ENCODE data around the gene FAM9C. TPM values are rescaled to one million over a fixed set of nuclear protein-coding genes. Genes with fewer than 3 reads are reported as not detected.
"Not testable (repeated sequence)": the region's sequence is repeated elsewhere in the genome, so short reads cannot be mapped to it uniquely, and the experiment has no call there.

The FAM9C gene
- total and polyA plus RNA-seq, 2 donors (not counting 1 experiment from before 2014, with no cell fraction given): not detected

DNA sequence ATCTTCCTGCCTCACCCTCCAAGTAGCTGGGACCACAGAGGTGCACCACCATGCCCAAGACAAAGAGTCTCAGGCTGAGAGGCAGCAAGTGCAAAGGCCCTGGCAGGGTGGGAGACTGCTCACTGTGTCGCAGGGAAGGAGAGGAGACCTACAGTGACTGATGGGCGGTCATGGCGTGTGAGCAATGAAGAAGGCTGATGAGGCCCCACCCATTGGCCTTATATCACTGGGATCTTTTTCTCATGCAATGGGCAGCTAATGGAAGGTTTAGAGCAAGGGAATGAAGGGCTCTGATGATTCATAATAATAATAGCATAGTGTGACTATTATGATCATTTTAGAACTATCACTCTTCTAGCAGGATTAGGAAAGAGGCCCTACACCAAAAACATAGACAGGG, 20.9 kb downstream of the FAM9C start:
- POLR2A ChIA-PET: no interaction called here
- peaks cover 23 to 37% of the 10 kb centered on the region in 2 donors for H3K4me1 ChIP-seq (ENCODE audit: control insufficient read depth in 2 of 2, insufficient read depth in 2 of 2, low read length in 2 of 2)
- H3K4me3 ChIP-seq (ENCODE audit: control extremely low read depth in 1 of 5, extremely low read depth in 1 of 5, insufficient read depth in 1 of 5, low read depth in 2 of 5, low read length in 4 of 5): no peak overlapping the region
- WGBS (ENCODE audit: insufficient coverage): 43% methylated on average over 1 of the region's 3 CpGs
- H4K20me1 ChIP-seq (ENCODE audit: control insufficient read depth, insufficient read depth, low read length, poor library complexity, severe bottlenecking): no peaks in the 10 kb centered on the region
- Mint-ChIP-seq H3K27me3 (no peaks in the 10 kb centered on the region), H3K4me1 (peaks cover 32% of the 10 kb centered on the region), H3K4me3 (no peak overlapping the region), H3K27ac (no peak overlapping the region), H3K9me3 (ENCODE audit: insufficient read depth) (no peaks in the 10 kb centered on the region)
- TF ChIP-seq, protein P1, sequence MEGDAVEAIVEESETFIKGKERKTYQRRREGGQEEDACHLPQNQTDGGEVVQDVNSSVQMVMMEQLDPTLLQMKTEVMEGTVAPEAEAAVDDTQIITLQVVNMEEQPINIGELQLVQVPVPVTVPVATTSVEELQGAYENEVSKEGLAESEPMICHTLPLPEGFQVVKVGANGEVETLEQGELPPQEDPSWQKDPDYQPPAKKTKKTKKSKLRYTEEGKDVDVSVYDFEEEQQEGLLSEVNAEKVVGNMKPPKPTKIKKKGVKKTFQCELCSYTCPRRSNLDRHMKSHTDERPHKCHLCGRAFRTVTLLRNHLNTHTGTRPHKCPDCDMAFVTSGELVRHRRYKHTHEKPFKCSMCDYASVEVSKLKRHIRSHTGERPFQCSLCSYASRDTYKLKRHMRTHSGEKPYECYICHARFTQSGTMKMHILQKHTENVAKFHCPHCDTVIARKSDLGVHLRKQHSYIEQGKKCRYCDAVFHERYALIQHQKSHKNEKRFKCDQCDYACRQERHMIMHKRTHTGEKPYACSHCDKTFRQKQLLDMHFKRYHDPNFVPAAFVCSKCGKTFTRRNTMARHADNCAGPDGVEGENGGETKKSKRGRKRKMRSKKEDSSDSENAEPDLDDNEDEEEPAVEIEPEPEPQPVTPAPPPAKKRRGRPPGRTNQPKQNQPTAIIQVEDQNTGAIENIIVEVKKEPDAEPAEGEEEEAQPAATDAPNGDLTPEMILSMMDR (IDR thresholded peaks at IDR 0.05): no peak
- no peak for TF ChIP-seq EZH2 (IDR thresholded peaks at IDR 0.05; ENCODE audit: borderline replicate concordance, insufficient read depth, low read depth, low read length, poor library complexity, severe bottlenecking)
- no peak overlapping the region for H3K9ac ChIP-seq (ENCODE audit: low read length)
- no peaks in the 10 kb centered on the region for H3K79me2 ChIP-seq (ENCODE audit: control insufficient read depth, insufficient read depth, low read length)
- no peaks in the 10 kb centered on the region for H3K9me3 ChIP-seq (ENCODE audit: control extremely low read depth in 1 of 3, control insufficient read depth in 2 of 3, insufficient read depth in 1 of 3, low read length in 2 of 3)
- CTCF ChIA-PET: interaction anchor here (1.0 to 1.8 kb wide), 3 partner anchors 10 to 69 kb away, joined by 3 to 5 read pairs (median 4); partner anchors contain the start of gene TMSB4X
- intact Hi-C loops (cut with micrococcal nuclease): no loop called here
- H3K27me3 ChIP-seq (replicated peaks in 1 of 4; ENCODE audit: control extremely low read depth in 1 of 4, control insufficient read depth in 3 of 4, insufficient read depth in 4 of 4, low read length in 3 of 4): no peaks in the 10 kb centered on the region
- ATAC-seq (ENCODE audit: low read depth) (no peak), DNase-seq (no peak)
- H3K4me2 ChIP-seq (replicated peaks; ENCODE audit: low read depth, low read length, poor library complexity, severe bottlenecking): no peak overlapping the region
- no peaks in the 10 kb centered on the region for H3K36me3 ChIP-seq (replicated peaks in 1 of 2; ENCODE audit: control extremely low read depth in 1 of 2, control insufficient read depth in 1 of 2, extremely low read depth in 1 of 2, insufficient read depth in 2 of 2, low read length in 1 of 2)
- no peak overlapping the region for H3K27ac ChIP-seq (ENCODE audit: low read length in 2 of 2)
- H2AFZ ChIP-seq (ENCODE audit: insufficient read depth, low read depth, low read length, poor library complexity, severe bottlenecking): no peak overlapping the region

DNA sequence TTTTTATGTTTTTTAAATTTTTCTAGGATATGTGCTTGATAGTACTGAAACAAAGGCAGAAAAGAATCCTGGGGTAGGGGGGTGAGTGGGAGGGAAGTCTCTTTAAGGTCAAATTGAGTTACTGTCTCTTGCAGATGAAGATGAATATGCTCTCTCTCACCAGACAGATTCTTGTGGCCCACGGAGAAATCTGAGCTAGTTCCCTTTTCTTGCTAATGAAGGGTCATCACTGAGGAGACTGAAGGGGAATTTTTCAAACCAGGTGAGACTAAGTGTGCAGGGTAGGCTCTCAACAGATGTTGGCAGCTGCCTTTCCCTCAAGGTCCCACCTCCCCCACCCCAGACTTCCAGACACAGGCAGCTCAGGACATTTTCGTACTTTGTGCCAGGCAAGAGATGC, 21.5 kb downstream of the FAM9C start:
- intact Hi-C loops (cut with micrococcal nuclease): no loop called here
- H3K27me3 ChIP-seq (replicated peaks in 1 of 4; ENCODE audit: control extremely low read depth in 1 of 4, control insufficient read depth in 3 of 4, insufficient read depth in 4 of 4, low read length in 3 of 4): no peaks in the 10 kb centered on the region
- H2AFZ ChIP-seq (ENCODE audit: insufficient read depth, low read depth, low read length, poor library complexity, severe bottlenecking): no peak overlapping the region
- peaks cover 32% of the 10 kb centered on the region for H3K4me1 Mint-ChIP-seq
- ChIA-PET POLR2A (interaction anchor here (0.7 kb wide), 1 partner anchor 444 kb away, joined by 3 read pairs; no protein-coding TSS in a partner anchor), CTCF (interaction anchor here (0.6 to 1.8 kb wide), 4 partner anchors 9 to 70 kb away, joined by 3 to 5 read pairs (median 4); partner anchors contain the start of gene TMSB4X)
- H3K4me1 ChIP-seq (ENCODE audit: control insufficient read depth in 2 of 2, insufficient read depth in 2 of 2, low read length in 2 of 2): peaks cover 23 to 36% of the 10 kb centered on the region in 2 donors
- peak overlapping the region in 1 of 2 donors; percentile 32 for H3K27ac ChIP-seq (ENCODE audit: low read length in 2 of 2)
- H3K36me3 ChIP-seq (replicated peaks in 1 of 2; ENCODE audit: control extremely low read depth in 1 of 2, control insufficient read depth in 1 of 2, extremely low read depth in 1 of 2, insufficient read depth in 2 of 2, low read length in 1 of 2): no peaks in the 10 kb centered on the region
- H4K20me1 ChIP-seq (ENCODE audit: control insufficient read depth, insufficient read depth, low read length, poor library complexity, severe bottlenecking): no peaks in the 10 kb centered on the region
- H3K9me3 Mint-ChIP-seq (ENCODE audit: insufficient read depth): no peaks in the 10 kb centered on the region
- no CpG with 5 or more reads among the region's 2 CpGs for WGBS (ENCODE audit: insufficient coverage)
- H3K79me2 ChIP-seq (ENCODE audit: control insufficient read depth, insufficient read depth, low read length): no peaks in the 10 kb centered on the region
- TF ChIP-seq, protein P1 (IDR thresholded peaks at IDR 0.05): no peak
- TF ChIP-seq EZH2 (IDR thresholded peaks at IDR 0.05; ENCODE audit: borderline replicate concordance, insufficient read depth, low read depth, low read length, poor library complexity, severe bottlenecking): no peak
- peak overlapping the region; percentile 18 for H3K4me2 ChIP-seq (replicated peaks; ENCODE audit: low read depth, low read length, poor library complexity, severe bottlenecking)
- peak overlapping the region; percentile 63 for H3K27ac Mint-ChIP-seq
- no peaks in the 10 kb centered on the region for H3K9me3 ChIP-seq (ENCODE audit: control extremely low read depth in 1 of 3, control insufficient read depth in 2 of 3, insufficient read depth in 1 of 3, low read length in 2 of 3)
- peak; percentile 48 for DNase-seq
- no peak overlapping the region for H3K9ac ChIP-seq (ENCODE audit: low read length)
- no peaks in the 10 kb centered on the region for H3K27me3 Mint-ChIP-seq
- no peak overlapping the region for H3K4me3 ChIP-seq (ENCODE audit: control extremely low read depth in 1 of 5, extremely low read depth in 1 of 5, insufficient read depth in 1 of 5, low read depth in 2 of 5, low read length in 4 of 5)
- H3K4me3 Mint-ChIP-seq: no peak overlapping the region
- ATAC-seq (ENCODE audit: low read depth): peak; percentile 57

DNA sequence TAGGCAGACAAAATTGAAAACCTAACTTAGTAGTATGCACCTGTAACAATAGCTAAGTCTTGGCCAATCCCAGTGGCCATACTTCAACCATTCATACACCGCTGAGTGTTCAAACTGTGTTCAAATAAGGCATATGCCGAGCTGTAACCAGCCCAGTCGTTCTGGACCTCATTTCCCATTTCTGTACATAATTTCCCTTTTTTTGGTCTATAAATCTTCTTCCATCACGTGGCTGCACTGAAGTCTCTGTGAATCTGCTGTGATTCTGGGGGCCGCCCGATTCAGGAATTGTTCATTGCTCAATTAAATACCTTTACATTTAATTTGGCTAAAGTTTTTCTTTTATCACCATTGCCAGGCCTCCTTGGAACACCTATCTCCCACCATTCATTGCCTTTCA, 27.7 kb downstream of the FAM9C start:
- H2AFZ ChIP-seq (ENCODE audit: insufficient read depth, low read depth, low read length, poor library complexity, severe bottlenecking); H3K27me3 Mint-ChIP-seq; H3K9me3 Mint-ChIP-seq (ENCODE audit: insufficient read depth); H3K9ac ChIP-seq (ENCODE audit: low read length); H3K27me3 ChIP-seq (replicated peaks in 1 of 4; ENCODE audit: control extremely low read depth in 1 of 4, control insufficient read depth in 3 of 4, insufficient read depth in 4 of 4, low read length in 3 of 4); POLR2A ChIA-PET; DNase-seq; H3K9me3 ChIP-seq (ENCODE audit: control extremely low read depth in 1 of 3, control insufficient read depth in 2 of 3, insufficient read depth in 1 of 3, low read length in 2 of 3); ATAC-seq (ENCODE audit: low read depth); H3K36me3 ChIP-seq (replicated peaks in 1 of 2; ENCODE audit: control extremely low read depth in 1 of 2, control insufficient read depth in 1 of 2, extremely low read depth in 1 of 2, insufficient read depth in 2 of 2, low read length in 1 of 2); CTCF ChIA-PET; H3K79me2 ChIP-seq (ENCODE audit: control insufficient read depth, insufficient read depth, low read length); H3K27ac ChIP-seq (ENCODE audit: low read length in 2 of 2); H4K20me1 ChIP-seq (ENCODE audit: control insufficient read depth, insufficient read depth, low read length, poor library complexity, severe bottlenecking): not testable (repeated sequence)
- peak overlapping the region; percentile 47 for H3K4me2 ChIP-seq (replicated peaks; ENCODE audit: low read depth, low read length, poor library complexity, severe bottlenecking)
- intact Hi-C loops (cut with micrococcal nuclease): loop anchor here (5.0 kb wide), 1 partner anchor 36 kb away; no protein-coding TSS in a partner anchor
- peak overlapping the region; percentile 41 for H3K27ac Mint-ChIP-seq
- 30% methylated on average over 2 of the region's 6 CpGs for WGBS (ENCODE audit: insufficient coverage)
- H3K4me1 ChIP-seq (ENCODE audit: control insufficient read depth in 2 of 2, insufficient read depth in 2 of 2, low read length in 2 of 2): peaks cover 39 to 42% of the 10 kb centered on the region in 2 donors
- H3K4me3 Mint-ChIP-seq: peak overlapping the region; percentile 44
- peaks cover 47% of the 10 kb centered on the region for H3K4me1 Mint-ChIP-seq
- H3K4me3 ChIP-seq (ENCODE audit: control extremely low read depth in 1 of 5, extremely low read depth in 1 of 5, insufficient read depth in 1 of 5, low read depth in 2 of 5, low read length in 4 of 5): peak overlapping the region in 1 of 5 experiments; percentile 18

Data from B cell (primary cell).